ENCODE data around the gene SEPTIN2. TPM values are rescaled to one million over a fixed set of nuclear protein-coding genes. Genes with fewer than 3 reads are reported as not detected.

The SEPTIN2 gene
- total and polyA plus RNA-seq, 11 donors, result 91.2 to 237 (median 199) TPM

GRCh38 chr2:241302759-241303651, 12.7 kb upstream of the SEPTIN2 start:
- Histone ChIP-seq H3K4me1 (peaks cover 0 to 65% (median 36%) of the 10 kb centered on the region in 12 donors), H3K4me3 (no peak overlapping the region), H3K27ac (peak overlapping the region in 10 of 12 donors; percentile 13 to 71 (median 31)), H3K9me3 (no peaks in the 10 kb centered on the region), H3K27me3 (no peaks in the 10 kb centered on the region), H3K36me3 (no peaks in the 10 kb centered on the region)
- DNase-seq (peak in 1 of 5 donors; percentile 32), ATAC-seq (peak; percentile 48 to 77 (median 58))
- intact Hi-C loops (cut with DNase I), result loop anchor here in 1 of 10 donors (2.0 kb wide), 1 partner anchor 14 kb away; no protein-coding TSS in a partner anchor
- TF ChIP-seq POLR2A (IDR thresholded peaks at IDR 0.05) (no peak), CTCF (IDR thresholded peaks at IDR 0.05) (no peak)
- WGBS, 4 donors, result 52 to 57% (median 57%) methylated on average over 12 to 13 of the region's 13 CpGs

GRCh38 chr2:241304039-241304670, 11.6 kb upstream of the SEPTIN2 start:
- Histone ChIP-seq H3K27me3 (no peaks in the 10 kb centered on the region), H3K27ac (peak overlapping the region in 1 of 12 donors; percentile 6), H3K9me3 (no peaks in the 10 kb centered on the region), H3K4me1 (peaks cover 0 to 73% (median 39%) of the 10 kb centered on the region in 12 donors), H3K4me3 (no peak overlapping the region), H3K36me3 (no peaks in the 10 kb centered on the region)
- WGBS, 4 donors, result 60 to 72% (median 66%) methylated on average over 5 of the region's 5 CpGs
- TF ChIP-seq CTCF (IDR thresholded peaks at IDR 0.05), result no peak
- TF ChIP-seq POLR2A (IDR thresholded peaks at IDR 0.05), result no peak
- intact Hi-C loops (cut with DNase I), result no loop called here
- ATAC-seq, result peak in 2 of 4 donors; percentile 39 to 50
- DNase-seq, result no peak

- ATAC-seq (no peak), DNase-seq (no peak)
- WGBS, 4 donors, result 76 to 90% (median 84%) methylated on average over 6 of the region's 6 CpGs
- Histone ChIP-seq H3K4me1 (peaks cover 0 to 69% (median 42%) of the 10 kb centered on the region in 12 donors), H3K9me3 (no peaks in the 10 kb centered on the region), H3K27me3 (no peaks in the 10 kb centered on the region), H3K27ac (no peak overlapping the region), H3K36me3 (no peaks in the 10 kb centered on the region), H3K4me3 (no peak overlapping the region)
- no peak for TF ChIP-seq CTCF (IDR thresholded peaks at IDR 0.05)
- intact Hi-C loops (cut with DNase I), result loop anchor here in 1 of 10 donors (5.0 kb wide), 1 partner anchor 35 kb away; no protein-coding TSS in a partner anchor
Measured at GRCh38 chr2:241307055-241307454, 8.7 kb upstream of the SEPTIN2 start.

GRCh38 chr2:241308267-241308666, 7.5 kb upstream of the SEPTIN2 start:
- Histone ChIP-seq H3K4me3 (no peak overlapping the region), H3K4me1 (peaks cover 0 to 69% (median 39%) of the 10 kb centered on the region in 12 donors), H3K9me3 (no peaks in the 10 kb centered on the region), H3K27me3 (no peaks in the 10 kb centered on the region), H3K36me3 (no peaks in the 10 kb centered on the region), H3K27ac (no peak overlapping the region)
- no peak for TF ChIP-seq POLR2A (IDR thresholded peaks at IDR 0.05)
- no peak for TF ChIP-seq CTCF (IDR thresholded peaks at IDR 0.05)
- DNase-seq, result no peak
- 86 to 92% (median 88%) methylated on average over 4 to 5 of the region's 5 CpGs for WGBS, 4 donors
- ATAC-seq, result no peak
- intact Hi-C loops (cut with DNase I), result loop anchor here in 1 of 10 donors (5.0 kb wide), 1 partner anchor 36 kb away; no protein-coding TSS in a partner anchor

All from heart left ventricle (tissue), 16 donors.